Omental fat pad (tissue), 4 donors: Measurements from ENCODE around the gene CLEC14A. TPM values are rescaled to one million over a fixed set of nuclear protein-coding genes. Genes with fewer than 3 reads are reported as not detected.

ENCODE experiments used
- ATAC-seq: fragments of 150-250 bp; one replicate; pipeline ENCODE4 v1.9.1; 2016; ENCODE audit warnings: mild to moderate bottlenecking, moderate library complexity; ENCODE audit not compliant: low FRiP score
- DNase-seq: peaks from one replicate; pipeline ENCODE4 v3.0.0-alpha.2; 2019; ENCODE audit warnings: low spot score
- CTCF ChIP-seq, 3 donors: fragments of 450-650 bp; IDR thresholded peaks; one replicate each; pipeline ENCODE4 v1.5.1; 2016 to 2017; ENCODE audit warnings: antibody characterized with exemption in 3 of 3, mild to moderate bottlenecking in 3 of 3, moderate library complexity in 2 of 3
- total RNA-seq, 4 donors: library from RNA; depleted of rRNA; stranded (reverse); fragments of >200 nt; gene quantifications; one replicate each; pipeline ENCODE4 v1.1.0, GENCODE V29; 2016

Gene CLEC14A
- 100 to 1,000 TPM in 1 of 4 donors, 10 to 100 TPM in 3; 10.4 to 125 (median 32.5) TPM for total RNA-seq

DNA sequence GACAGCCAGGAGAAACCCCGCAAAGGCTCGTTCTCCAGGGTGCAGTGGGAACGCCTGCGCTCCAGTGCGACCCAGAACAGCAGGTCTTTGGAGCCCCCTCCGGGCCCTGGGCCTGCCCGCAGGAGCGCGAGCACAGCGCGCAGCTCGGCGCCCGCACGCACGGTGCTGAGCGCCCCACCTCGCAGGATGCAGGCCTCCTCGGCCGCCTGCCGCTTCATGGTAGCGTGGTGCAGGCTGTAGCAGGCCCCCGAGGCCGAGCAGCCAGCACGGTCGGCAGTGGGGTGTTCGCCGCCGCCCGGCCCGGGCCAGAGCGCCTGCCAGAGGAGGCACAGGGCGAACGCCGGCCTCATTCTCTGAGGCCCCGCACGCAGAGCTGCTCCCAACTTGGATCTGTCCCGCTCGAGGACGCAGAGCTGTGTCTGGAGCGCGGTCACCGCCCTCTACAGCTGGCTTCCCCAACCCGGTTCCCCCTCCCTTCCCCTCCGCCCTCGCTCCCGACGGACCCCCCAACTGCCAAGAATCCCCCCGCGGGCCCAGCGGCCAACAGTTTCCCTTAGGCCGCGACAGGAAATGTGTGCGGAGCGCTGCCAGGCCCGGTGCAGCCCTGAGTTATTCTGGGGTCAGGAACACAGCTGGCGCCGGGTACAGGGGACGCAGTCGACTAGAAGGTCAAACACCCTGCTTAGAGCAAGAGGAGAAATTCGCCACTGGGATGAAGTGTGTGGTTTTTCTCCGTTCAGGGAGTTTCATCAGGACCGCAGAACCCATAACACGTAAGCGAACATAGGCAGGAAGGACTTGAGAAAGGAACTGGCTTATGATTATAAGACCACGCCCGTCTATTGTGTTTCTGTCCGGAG is at the start of gene CLEC14A:
TSS of gene CLEC14A (minus strand) at position 421 of the 860 bp plus-strand sequence. CDS start at position 350, 71 bp downstream.
- TF ChIP-seq CTCF (IDR thresholded peaks at IDR 0.05), result no peak
- peak; percentile 51 for ATAC-seq

GRCh38 chr14:38302966-38303365 is 47.1 kb upstream of the CLEC14A start:
- DNase-seq, result no peak
- no peak for ATAC-seq
- no peak for TF ChIP-seq CTCF (IDR thresholded peaks at IDR 0.05)

More for the DNA sequence above, at the start of gene CLEC14A:
- no peak for DNase-seq

GRCh38 chr14:38302034-38302433 is 46.1 kb upstream of the CLEC14A start:
- DNase-seq (no peak), ATAC-seq (no peak)
- TF ChIP-seq CTCF (IDR thresholded peaks at IDR 0.05), result no peak

DNA sequence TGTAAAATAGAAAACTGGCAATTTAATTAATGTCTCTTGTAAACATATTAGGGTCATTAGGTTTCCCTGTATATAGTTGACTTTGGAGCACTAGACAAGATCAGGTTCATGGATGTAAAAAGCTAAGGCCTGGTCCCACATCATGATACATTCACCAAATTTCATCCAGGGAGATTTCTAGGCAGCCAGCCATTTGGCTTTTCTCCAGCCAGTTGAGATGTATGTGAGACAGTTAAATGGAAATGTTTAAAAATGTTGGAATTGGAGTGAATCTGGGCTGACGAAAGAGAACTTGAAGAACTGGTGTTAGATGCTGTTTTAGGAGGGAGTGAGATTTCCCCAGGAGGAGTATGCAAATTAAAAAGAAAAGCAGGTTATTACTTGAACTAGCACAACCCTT is 41.8 kb upstream of the CLEC14A start:
- no peak for TF ChIP-seq CTCF (IDR thresholded peaks at IDR 0.05)
- peak; percentile 46 for DNase-seq
- peak; percentile 66 for ATAC-seq

DNA sequence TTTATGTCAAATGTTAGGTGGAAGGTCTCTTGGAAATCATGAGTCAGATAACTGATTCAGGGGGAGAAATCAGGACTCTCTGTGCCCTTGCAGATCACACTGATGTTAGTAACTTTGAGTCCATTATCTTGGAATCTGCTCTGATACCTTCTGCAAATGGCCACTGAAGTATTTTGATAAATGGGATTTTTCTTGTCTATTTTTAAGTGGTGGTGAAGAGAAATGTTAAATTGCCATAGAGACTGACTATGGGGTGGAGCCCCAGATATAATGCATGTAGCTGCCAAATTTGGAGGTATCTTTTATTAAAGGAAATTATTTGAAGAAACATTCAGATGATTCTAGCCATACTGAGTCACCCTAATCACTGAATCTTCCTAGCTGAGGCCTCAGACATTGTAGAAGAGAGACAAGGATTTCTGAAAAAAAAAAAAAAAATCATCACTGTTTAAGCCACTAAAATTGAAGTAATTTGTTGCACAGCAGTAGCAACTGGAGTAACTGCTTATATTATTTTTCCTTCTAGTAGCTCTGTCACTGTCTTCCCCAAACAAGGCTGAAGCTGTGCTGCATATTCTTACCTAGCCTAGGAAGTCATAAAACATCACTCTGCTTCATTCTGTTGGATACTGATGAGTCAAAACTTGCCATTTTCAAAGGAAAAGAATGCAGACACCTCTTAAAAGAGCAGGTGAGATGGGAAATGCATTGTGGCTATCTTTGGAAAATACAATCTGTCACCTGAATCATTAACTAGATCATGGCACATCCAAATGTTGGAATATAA is 36.0 kb upstream of the CLEC14A start:
- DNase-seq (no peak), ATAC-seq (peak; percentile 42)
- no peak for TF ChIP-seq CTCF (IDR thresholded peaks at IDR 0.05)

GRCh38 chr14:38290601-38291188 is 34.8 kb upstream of the CLEC14A start:
- DNase-seq (no peak), ATAC-seq (peak; percentile 82)
- TF ChIP-seq CTCF (IDR thresholded peaks at IDR 0.05), result no peak
